HepG2 (cell line): ENCODE data around the gene CCDC142. TPM values are rescaled to one million over a fixed set of nuclear protein-coding genes. Genes with fewer than 3 reads are reported as not detected.

Experiments used
- GFI1 ChIP-seq: sonication (generic); formaldehyde crosslinking; IDR thresholded peaks from 2 replicates; pipeline ENCODE4 v1.5.0; 2020; ENCODE audit warnings: missing genetic modification reagents, mild to moderate bottlenecking, borderline replicate concordance
- IRF2 ChIP-seq: IDR thresholded peaks from 2 replicates; pipeline ENCODE4 v1.6.1; 2018; ENCODE audit warnings: missing genetic modification reagents, missing compliant biosample characterization
- KDM5B ChIP-seq: sonication (generic); formaldehyde crosslinking; IDR thresholded peaks from 2 replicates; pipeline ENCODE4 v1.4.0; 2020; ENCODE audit warnings: missing genetic modification reagents, mild to moderate bottlenecking, borderline replicate concordance
- PHF20 ChIP-seq: sonication (generic); formaldehyde crosslinking; IDR thresholded peaks from 2 replicates; pipeline ENCODE4 v1.5.0; 2020; ENCODE audit warnings: mild to moderate bottlenecking, missing genetic modification reagents
- ZNF562 ChIP-seq: sonication (generic); formaldehyde crosslinking; IDR thresholded peaks from 2 replicates; pipeline ENCODE4 v1.8.0; 2022; ENCODE audit warnings: missing genetic modification reagents, borderline replicate concordance
- ZNF652 ChIP-seq: IDR thresholded peaks from 2 replicates; pipeline ENCODE4 v1.6.1; 2016; ENCODE audit warnings: low read depth, borderline replicate concordance
- ZNF879 ChIP-seq: sonication (generic); formaldehyde crosslinking; IDR thresholded peaks from 2 replicates; pipeline ENCODE4 v1.8.1; 2023; ENCODE audit warnings: missing genetic modification reagents
- ZNF883 ChIP-seq: sonication (generic); formaldehyde crosslinking; IDR thresholded peaks from 2 replicates; pipeline ENCODE4 v1.5.1; 2020; ENCODE audit warnings: mild to moderate bottlenecking, missing genetic modification reagents; ENCODE audit errors: not compliant biosample characterization
- polyA plus RNA-seq, 8 experiments: library from polyadenylated mRNA; depleted of rRNA in 3 of 8; stranded (reverse) in 7 of 8; unstranded in 1 of 8; fragments of >200 nt; fragmentation: Illumina TruSeq in 4 of 8; extraction: Trizol in 4 of 8; gene quantifications; 2 replicates each; pipeline versions ENCODE4 v1.2.1 to v1.2.3, GENCODE V29; 2011 to 2016; ENCODE audit warnings: low read depth in 4 of 8, missing spikeins in 1 of 8, mixed read lengths in 1 of 8; ENCODE audit not compliant: insufficient read depth in 1 of 8
- total RNA-seq, 5 experiments: library from RNA; depleted of rRNA; stranded (reverse); fragments of >200 nt; fragmentation: Illumina TruSeq; extraction: Trizol; gene quantifications; 2 replicates each; pipeline ENCODE4 v1.2.3, GENCODE V29; 2016; ENCODE audit warnings: low read depth in 1 of 5
- TF ChIP-seq, protein P1 (sequence below), 2 experiments: fragments of 450-650 bp in 1 of 2; sonication (generic) in 1 of 2; formaldehyde crosslinking in 1 of 2; IDR thresholded peaks; 2 replicates each; pipeline versions ENCODE4 v1.6.1 to v1.8.0; 2016 to 2022; ENCODE audit warnings: antibody characterized with exemption in 1 of 2, mild to moderate bottlenecking in 1 of 2, missing genetic modification reagents in 1 of 2
- TF ChIP-seq, protein P2 (sequence below): IDR thresholded peaks from 2 replicates; pipeline ENCODE4 v1.6.1; 2016; ENCODE audit warnings: mild to moderate bottlenecking
- TF ChIP-seq, protein P3 (sequence below): sonication (generic); formaldehyde crosslinking; IDR thresholded peaks from 2 replicates; pipeline ENCODE4 v1.9.0; 2021; ENCODE audit warnings: missing genetic modification reagents, mild to moderate bottlenecking, borderline replicate concordance
- TF ChIP-seq, protein P4 (sequence below): sonication (generic); formaldehyde crosslinking; IDR thresholded peaks from 2 replicates; pipeline ENCODE4 v1.8.0; 2022; ENCODE audit warnings: missing genetic modification reagents, mild to moderate bottlenecking, borderline replicate concordance

CCDC142 gene
- total and polyA plus RNA-seq, 2 of the 13 experiments (the other 11 are each of a cell fraction or from before 2014, with no cell fraction given), result 14.7 to 30.4 TPM

DNA sequence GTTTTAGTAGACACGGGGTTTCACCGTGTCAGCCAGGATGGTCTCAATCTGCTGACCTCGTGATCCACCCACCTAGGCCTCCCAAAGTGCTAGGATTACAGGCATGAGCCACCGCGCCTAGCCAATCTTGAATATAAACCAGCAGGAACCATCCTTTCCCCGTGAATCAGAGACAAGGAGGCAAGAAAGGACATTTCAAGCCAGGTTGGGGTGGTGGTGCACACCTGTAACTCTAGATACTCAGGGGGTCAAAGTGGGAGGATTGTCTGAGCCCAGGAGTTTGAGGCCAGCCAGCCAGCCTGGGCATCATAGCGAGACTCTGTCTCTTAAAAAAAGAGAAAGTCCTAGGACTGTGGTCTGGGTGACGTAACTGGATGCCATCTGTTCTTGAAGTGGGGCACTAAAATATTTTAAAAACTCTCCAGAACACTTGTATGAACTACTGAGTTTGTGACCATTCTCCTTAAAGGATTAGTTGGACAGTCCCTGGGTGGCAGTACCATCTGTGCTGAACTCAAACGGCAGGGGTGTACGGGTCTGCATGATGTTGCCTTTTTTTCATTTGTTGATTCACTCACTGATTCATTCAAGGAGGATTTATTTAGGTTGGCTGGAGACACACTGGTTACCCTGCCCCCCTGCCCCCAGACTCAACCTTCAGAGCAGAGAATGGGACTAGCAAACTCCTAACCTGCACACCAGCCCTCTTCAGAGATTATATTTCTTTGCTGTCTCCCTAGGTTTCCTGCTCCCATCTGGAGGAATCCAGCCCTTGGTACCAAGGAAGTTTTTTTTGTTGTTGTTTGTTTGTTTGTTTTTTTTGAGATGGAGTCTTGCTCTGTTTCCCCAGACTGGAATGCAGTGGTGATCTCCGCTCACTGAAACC is 28.5 kb upstream of the CCDC142 start (continued):
- TF ChIP-seq, protein P1, sequence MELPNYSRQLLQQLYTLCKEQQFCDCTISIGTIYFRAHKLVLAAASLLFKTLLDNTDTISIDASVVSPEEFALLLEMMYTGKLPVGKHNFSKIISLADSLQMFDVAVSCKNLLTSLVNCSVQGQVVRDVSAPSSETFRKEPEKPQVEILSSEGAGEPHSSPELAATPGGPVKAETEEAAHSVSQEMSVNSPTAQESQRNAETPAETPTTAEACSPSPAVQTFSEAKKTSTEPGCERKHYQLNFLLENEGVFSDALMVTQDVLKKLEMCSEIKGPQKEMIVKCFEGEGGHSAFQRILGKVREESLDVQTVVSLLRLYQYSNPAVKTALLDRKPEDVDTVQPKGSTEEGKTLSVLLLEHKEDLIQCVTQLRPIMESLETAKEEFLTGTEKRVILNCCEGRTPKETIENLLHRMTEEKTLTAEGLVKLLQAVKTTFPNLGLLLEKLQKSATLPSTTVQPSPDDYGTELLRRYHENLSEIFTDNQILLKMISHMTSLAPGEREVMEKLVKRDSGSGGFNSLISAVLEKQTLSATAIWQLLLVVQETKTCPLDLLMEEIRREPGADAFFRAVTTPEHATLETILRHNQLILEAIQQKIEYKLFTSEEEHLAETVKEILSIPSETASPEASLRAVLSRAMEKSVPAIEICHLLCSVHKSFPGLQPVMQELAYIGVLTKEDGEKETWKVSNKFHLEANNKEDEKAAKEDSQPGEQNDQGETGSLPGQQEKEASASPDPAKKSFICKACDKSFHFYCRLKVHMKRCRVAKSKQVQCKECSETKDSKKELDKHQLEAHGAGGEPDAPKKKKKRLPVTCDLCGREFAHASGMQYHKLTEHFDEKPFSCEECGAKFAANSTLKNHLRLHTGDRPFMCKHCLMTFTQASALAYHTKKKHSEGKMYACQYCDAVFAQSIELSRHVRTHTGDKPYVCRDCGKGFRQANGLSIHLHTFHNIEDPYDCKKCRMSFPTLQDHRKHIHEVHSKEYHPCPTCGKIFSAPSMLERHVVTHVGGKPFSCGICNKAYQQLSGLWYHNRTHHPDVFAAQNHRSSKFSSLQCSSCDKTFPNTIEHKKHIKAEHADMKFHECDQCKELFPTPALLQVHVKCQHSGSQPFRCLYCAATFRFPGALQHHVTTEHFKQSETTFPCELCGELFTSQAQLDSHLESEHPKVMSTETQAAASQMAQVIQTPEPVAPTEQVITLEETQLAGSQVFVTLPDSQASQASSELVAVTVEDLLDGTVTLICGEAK (IDR thresholded peaks at IDR 0.05), result no peak
- TF ChIP-seq, protein P1 (CRISPR knock-in tag; IDR thresholded peaks at IDR 0.05), result no peak
- TF ChIP-seq ZNF562 (CRISPR knock-in tag) (no peak), ZNF652 (no peak), IRF2 (no peak), KDM5B (0 out of 2 replicates have a peak, but pooled peaks have one; percentile 47), PHF20 (CRISPR knock-in tag) (no peak), ZNF879 (CRISPR knock-in tag) (no peak), ZNF883 (CRISPR knock-in tag) (no peak), GFI1 (no peak)
- TF ChIP-seq, protein P2, sequence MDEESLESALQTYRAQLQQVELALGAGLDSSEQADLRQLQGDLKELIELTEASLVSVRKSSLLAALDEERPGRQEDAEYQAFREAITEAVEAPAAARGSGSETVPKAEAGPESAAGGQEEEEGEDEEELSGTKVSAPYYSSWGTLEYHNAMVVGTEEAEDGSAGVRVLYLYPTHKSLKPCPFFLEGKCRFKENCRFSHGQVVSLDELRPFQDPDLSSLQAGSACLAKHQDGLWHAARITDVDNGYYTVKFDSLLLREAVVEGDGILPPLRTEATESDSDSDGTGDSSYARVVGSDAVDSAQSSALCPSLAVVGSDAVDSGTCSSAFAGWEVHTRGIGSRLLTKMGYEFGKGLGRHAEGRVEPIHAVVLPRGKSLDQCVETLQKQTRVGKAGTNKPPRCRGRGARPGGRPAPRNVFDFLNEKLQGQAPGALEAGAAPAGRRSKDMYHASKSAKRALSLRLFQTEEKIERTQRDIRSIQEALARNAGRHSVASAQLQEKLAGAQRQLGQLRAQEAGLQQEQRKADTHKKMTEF, result no peak
- TF ChIP-seq, protein P3, sequence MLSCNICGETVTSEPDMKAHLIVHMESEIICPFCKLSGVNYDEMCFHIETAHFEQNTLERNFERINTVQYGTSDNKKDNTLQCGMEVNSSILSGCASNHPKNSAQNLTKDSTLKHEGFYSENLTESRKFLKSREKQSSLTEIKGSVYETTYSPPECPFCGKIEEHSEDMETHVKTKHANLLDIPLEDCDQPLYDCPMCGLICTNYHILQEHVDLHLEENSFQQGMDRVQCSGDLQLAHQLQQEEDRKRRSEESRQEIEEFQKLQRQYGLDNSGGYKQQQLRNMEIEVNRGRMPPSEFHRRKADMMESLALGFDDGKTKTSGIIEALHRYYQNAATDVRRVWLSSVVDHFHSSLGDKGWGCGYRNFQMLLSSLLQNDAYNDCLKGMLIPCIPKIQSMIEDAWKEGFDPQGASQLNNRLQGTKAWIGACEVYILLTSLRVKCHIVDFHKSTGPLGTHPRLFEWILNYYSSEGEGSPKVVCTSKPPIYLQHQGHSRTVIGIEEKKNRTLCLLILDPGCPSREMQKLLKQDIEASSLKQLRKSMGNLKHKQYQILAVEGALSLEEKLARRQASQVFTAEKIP (CRISPR knock-in tag), result no peak
- TF ChIP-seq, protein P4, sequence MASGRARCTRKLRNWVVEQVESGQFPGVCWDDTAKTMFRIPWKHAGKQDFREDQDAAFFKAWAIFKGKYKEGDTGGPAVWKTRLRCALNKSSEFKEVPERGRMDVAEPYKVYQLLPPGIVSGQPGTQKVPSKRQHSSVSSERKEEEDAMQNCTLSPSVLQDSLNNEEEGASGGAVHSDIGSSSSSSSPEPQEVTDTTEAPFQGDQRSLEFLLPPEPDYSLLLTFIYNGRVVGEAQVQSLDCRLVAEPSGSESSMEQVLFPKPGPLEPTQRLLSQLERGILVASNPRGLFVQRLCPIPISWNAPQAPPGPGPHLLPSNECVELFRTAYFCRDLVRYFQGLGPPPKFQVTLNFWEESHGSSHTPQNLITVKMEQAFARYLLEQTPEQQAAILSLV, result no peak
